RWPE2 (cell line): ENCODE measurements around the gene RAD23B.
A peak's percentile ranks its signal among the peaks of the same experiment; 100 is the strongest.

Experiments used
- ATAC-seq: fragments of 200-7000 bp; cut with Tn5 transposase; 3 replicates; pipeline ENCODE4 v1.9.1; 2021; ENCODE audit warnings: low read depth
- DNase-seq: peaks from one replicate; pipeline ENCODE4 v3.0.0-alpha.2; 2020; ENCODE audit warnings: low spot score
- H3K27ac ChIP-seq: fragments of 450-650 bp; 2 replicates; pipeline ENCODE4 v1.5.1; 2017; ENCODE audit warnings: mild to moderate bottlenecking; ENCODE audit not compliant: poor library complexity, severe bottlenecking
- H3K27me3 ChIP-seq: fragments of 250-450 bp; sonication (Bioruptor Pico); 2 replicates; pipeline ENCODE4 v1.5.1; 2021; ENCODE audit warnings: mild to moderate bottlenecking, moderate library complexity; ENCODE audit not compliant: insufficient read depth, poor library complexity, severe bottlenecking
- H3K36me3 ChIP-seq: fragments of 250-450 bp; sonication (Bioruptor Pico); 2 replicates; pipeline ENCODE4 v1.5.1; 2020; ENCODE audit warnings: low read depth, mild to moderate bottlenecking, moderate library complexity
- H3K4me1 ChIP-seq: fragments of 250-450 bp; sonication (Bioruptor Pico); 2 replicates; pipeline ENCODE4 v1.5.1; 2021; ENCODE audit warnings: mild to moderate bottlenecking, moderate library complexity; ENCODE audit not compliant: insufficient read depth, poor library complexity, severe bottlenecking
- H3K4me3 ChIP-seq: fragments of 250-450 bp; sonication (Bioruptor Pico); 2 replicates; pipeline ENCODE4 v1.5.1; 2021; ENCODE audit warnings: mild to moderate bottlenecking, moderate library complexity; ENCODE audit not compliant: severe bottlenecking
- H3K9me3 ChIP-seq: fragments of 250-450 bp; sonication (Bioruptor Pico); 2 replicates; pipeline ENCODE4 v1.5.1; 2021; ENCODE audit warnings: mild to moderate bottlenecking, moderate library complexity; ENCODE audit not compliant: severe bottlenecking
- CTCF ChIP-seq: fragments of 450-650 bp; IDR thresholded peaks from one replicate; pipeline ENCODE4 v1.5.1; 2017; ENCODE audit warnings: mild to moderate bottlenecking, moderate library complexity; ENCODE audit not compliant: poor library complexity, severe bottlenecking

The RAD23B gene

DNA sequence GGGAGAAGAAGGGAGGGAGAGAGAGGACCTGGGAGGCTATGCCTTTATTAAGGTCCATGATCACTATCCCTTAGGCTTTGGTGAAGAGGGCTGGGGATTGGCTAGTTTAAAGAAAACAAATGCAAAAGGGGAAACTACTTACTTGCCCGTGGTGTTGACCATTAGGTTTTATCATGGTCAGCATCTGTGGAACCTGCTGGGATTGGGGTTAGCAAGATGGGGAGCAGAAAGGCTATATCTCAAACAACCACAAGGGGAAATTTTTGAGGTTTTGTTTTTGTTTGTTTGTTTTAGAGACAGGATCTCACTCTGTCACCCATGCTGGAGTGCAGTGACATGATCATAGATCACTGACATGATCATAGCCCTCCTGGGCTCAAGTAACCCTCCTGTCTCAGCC is 9.0 kb upstream of the RAD23B start:
- no peak overlapping the region for H3K4me3 ChIP-seq
- no peak for ATAC-seq
- no peak for DNase-seq
- no peak for TF ChIP-seq CTCF
- H3K9me3 ChIP-seq = no peaks in the 10 kb centered on the region
- no peaks in the 10 kb centered on the region for H3K27me3 ChIP-seq
- H3K27ac ChIP-seq = peak overlapping the region; percentile 87
- peaks cover 30% of the 10 kb centered on the region for H3K4me1 ChIP-seq
- no peaks in the 10 kb centered on the region for H3K36me3 ChIP-seq

GRCh38 chr9:107274953-107275422 is 8.1 kb upstream of the RAD23B start:
- TF ChIP-seq CTCF = no peak
- Histone ChIP-seq H3K27me3 (no peaks in the 10 kb centered on the region), H3K9me3 (no peaks in the 10 kb centered on the region), H3K27ac (peak overlapping the region; percentile 87), H3K4me3 (no peak overlapping the region), H3K4me1 (peaks cover 21% of the 10 kb centered on the region), H3K36me3 (no peaks in the 10 kb centered on the region)
- DNase-seq = no peak
- peak; percentile 99 for ATAC-seq

DNA sequence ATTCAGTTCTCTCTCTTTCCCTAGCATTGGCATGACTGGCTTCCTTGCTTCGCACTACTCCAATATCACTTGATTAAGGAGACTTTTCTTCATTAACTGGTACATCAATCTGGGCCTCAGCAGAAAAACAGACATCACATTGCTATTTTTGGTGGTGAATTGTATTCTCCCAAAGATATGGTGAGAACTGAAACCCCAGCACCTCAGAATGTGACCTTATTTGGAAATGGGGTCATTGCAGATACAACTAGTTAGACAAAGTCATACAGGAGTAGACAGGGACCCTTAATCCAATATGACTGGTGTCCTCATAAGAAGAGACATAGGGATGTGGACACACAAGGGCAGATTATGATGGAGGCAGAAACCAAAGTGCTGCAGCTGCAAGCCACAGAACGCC is 7.5 kb upstream of the RAD23B start:
- TF ChIP-seq CTCF = no peak
- H3K27me3 ChIP-seq = no peaks in the 10 kb centered on the region
- ATAC-seq = no peak
- peaks cover 16% of the 10 kb centered on the region for H3K4me1 ChIP-seq
- H3K4me3 ChIP-seq = no peak overlapping the region
- no peaks in the 10 kb centered on the region for H3K9me3 ChIP-seq
- no peak for DNase-seq
- H3K36me3 ChIP-seq = no peaks in the 10 kb centered on the region
- peak overlapping the region; percentile 87 for H3K27ac ChIP-seq

- ATAC-seq (no peak), DNase-seq (no peak)
- no peaks in the 10 kb centered on the region for H3K36me3 ChIP-seq
- H3K4me1 ChIP-seq = peaks cover 21% of the 10 kb centered on the region
- no peak overlapping the region for H3K27ac ChIP-seq
- no peak for TF ChIP-seq CTCF
- H3K9me3 ChIP-seq = no peaks in the 10 kb centered on the region
- H3K27me3 ChIP-seq = no peaks in the 10 kb centered on the region
- no peak overlapping the region for H3K4me3 ChIP-seq
These were observed 5.9 kb upstream of the RAD23B start for GRCh38 chr9:107276966-107277710.

DNA sequence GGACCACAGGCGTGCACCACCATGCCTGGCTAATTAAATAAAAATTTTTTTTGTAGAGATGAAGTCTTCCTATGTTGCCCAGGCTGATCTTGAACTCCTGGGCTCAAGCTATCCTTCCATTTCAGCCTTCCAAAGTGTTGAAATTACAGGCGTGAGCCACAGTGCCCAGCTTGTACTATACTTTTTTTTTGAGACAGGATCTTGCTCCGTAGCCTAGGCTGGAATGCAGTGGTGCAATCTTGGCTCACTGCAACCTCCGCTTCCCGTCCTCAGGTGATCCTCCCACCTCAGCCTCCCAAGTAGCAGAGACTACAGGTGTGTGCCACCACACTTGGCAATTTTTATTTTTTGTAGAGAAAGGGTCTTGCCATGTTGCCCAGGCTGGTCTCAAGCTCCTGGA is 5.3 kb upstream of the RAD23B start:
- TF ChIP-seq CTCF = no peak
- Histone ChIP-seq H3K9me3 (no peaks in the 10 kb centered on the region), H3K27me3 (no peaks in the 10 kb centered on the region), H3K4me3 (no peak overlapping the region), H3K4me1 (peaks cover 22% of the 10 kb centered on the region), H3K27ac (no peak overlapping the region), H3K36me3 (no peaks in the 10 kb centered on the region)
- DNase-seq (no peak), ATAC-seq (no peak)
